DMS53 treated with DMSO at 0.1 percent for 48 hours (cell line): ENCODE results near the gene ARHGAP27.

Experiments
- DNase-seq: peaks from one replicate; lab custom pipeline; 2025; ENCODE audit not compliant: unreplicated experiment; lab: John Stamatoyannopoulos, UW

Gene ARHGAP27

DNA sequence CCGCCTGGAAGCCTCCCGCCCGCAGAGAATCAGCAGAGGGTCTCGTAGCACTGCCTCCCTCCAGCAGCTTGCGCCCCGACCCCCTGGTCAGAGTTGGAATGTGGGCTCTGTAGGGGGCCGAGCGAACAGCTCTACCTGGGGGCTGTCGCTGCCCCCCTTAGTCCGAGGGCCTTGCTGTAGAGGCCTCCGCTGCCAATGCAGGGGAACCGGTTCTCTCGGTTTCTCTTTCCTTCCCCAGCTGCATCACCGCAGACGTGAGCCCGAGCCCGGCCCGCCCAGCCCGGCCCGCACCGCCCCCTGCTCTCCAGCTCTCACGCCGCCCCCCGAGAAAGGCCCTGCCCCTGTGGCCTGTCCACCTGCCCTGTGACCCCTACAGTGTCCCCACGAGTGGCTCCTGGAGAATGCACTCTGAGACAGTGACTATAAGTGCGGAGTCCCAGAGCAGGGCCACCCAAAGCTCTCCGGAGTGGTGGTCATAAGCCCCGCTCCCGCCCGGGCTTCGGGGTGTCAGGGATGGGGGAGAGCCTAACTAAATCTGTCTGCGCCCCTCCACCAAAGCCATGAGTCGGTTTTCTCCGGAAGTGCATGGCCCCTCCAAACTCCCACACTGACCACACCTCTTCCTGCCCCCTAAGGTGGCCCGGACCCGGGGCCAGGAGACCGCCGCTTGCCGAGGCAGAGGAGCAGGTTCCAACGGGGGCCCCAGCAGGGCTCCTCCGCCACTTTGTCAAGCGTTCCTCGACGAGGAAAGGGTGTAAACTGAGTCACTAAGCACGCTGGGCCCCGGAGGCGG lies 1.7 kb downstream of the ARHGAP27 start:
- DNase-seq = peak; percentile 72

GRCh38 chr17:45430006-45430737 lies 2.5 kb downstream of the ARHGAP27 start:
- DNase-seq = no peak

DNA sequence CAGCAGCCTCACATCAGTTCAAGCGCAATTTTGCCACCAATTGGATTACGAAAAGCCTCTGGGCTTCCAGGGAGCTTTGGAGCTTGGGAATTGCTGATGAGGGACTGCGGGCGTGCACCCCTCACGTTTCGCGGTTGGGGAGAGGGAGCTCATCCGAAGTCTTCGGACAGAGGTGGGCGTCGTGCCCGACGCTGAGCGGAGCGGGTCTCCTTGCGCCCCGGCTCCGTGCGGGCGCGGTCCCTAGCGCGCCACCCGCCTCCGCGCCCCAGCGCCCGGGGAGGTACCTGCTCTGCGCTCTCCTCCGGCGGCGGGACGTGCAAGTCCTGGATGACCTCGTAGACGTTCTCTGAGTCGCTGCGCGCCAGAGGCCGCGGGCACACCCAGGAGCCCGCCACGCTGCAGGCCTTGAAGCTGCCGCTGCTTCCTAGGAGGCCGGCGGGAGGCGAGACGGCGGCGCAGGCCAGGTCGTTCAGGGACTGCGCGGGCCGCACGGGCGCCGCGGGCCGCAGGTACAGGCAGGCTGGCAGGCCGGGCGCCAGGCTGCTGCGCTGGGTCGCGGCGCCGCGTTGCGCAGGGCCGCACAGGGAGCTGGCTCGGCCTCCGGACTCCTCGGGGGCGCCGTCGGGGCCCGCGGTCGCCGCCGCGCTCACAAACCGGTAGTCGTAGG lies 3.2 kb downstream of the ARHGAP27 start:
- DNase-seq = peak; percentile 64

DNA sequence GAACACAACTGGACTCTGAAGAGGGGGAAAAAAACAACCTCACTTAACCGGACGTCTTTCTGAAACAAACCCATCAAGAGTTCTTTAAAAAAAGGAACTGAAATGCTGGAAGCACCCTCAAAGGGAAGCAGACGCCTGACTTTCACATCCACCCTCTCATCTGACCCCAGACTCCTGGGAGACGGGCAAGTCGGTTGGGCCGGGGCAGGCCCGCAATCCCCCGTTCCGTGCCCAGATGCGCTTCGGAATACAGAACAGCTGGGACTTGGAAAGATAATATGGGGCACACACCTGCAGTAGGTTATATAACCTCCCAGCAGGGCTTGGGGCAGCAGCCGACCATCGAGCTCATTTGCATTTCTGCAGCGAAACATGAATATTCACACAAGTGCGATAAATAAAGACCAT lies 3.7 kb downstream of the ARHGAP27 start:
- DNase-seq = peak; percentile 69

DNA sequence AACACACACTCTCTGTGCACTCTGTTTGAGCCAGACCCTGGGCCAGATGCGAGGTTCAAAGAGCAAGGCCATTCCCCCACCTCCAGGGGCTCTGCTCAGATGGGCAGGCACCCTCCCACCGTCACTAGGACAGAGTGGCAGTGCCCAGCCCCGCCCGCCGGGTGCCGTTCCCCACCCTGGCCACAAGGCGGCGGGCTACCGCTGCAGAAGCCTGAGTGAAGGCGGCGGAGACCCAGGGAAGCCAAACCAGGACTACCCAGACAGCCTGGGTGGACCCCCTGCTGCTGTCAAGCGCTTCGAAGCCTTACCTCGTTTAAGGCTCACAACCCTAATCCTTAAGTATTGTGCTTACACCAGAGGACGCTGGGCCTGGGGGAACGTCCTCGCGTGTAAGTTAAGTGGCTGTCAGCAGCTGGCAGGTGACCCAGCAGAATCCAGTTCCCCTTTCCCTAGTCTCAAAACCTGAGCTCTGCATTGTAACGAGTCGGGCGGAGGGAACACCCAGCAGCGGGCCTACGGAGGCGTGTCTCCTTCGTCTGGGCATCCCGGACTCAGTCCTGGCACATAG lies 4.5 kb downstream of the ARHGAP27 start:
- DNase-seq = peak; percentile 94

DNA sequence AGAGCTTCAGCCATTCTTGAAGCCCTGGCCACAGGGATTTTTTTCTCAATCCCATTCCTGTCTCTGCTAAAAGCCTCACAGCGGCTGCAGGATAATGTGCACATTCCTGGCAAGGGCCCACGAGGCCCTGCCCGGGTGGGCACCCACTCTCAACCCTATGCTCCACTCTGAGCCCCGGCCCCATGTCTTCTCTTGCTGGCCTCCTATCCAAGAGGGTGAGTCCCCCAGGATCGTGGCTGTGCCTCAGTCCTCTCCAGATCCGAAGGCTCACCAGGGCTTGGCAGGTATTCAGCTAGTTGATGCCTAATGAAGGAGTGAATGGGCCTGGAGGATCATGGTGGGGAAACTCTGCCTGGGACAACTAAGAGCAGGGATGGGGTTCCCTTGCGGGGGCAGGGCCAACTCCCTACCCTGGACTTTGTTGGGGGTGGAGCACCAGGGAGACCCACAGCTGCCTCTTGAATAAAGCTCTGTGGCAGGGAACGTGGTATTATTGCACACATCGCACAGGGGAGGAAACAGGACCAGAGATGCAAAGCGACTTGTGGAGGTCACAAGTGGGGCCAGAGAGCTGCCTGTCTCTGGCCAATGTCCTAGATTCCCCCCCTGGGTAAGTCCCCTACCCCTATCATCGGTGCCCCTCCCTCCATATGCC lies 5.4 kb downstream of the ARHGAP27 start:
- no peak for DNase-seq

- DNase-seq = no peak
Measured at GRCh38 chr17:45426561-45426960, 6.1 kb downstream of the ARHGAP27 start.

DNA sequence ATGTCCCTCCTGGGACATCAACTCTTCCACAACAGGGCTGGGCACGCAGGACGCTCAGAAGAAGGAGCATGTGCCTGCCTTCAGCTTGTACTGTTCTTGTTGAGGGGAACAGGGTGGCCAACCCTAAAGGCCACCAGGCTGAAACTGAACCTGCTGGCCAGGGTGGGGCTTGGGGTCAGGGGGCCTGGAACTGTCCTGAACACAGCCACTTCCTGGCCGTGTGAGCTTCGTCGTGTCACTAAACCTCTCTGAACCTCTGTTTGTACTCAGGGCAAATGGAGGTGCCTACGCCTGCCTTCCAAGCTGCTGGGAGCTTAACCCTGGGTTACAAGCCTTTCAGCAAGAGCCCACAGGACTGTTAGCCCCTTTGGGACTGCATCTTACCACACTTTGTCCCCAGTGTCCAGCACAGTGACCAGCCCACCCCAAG lies 6.7 kb downstream of the ARHGAP27 start:
- DNase-seq = no peak

DNA sequence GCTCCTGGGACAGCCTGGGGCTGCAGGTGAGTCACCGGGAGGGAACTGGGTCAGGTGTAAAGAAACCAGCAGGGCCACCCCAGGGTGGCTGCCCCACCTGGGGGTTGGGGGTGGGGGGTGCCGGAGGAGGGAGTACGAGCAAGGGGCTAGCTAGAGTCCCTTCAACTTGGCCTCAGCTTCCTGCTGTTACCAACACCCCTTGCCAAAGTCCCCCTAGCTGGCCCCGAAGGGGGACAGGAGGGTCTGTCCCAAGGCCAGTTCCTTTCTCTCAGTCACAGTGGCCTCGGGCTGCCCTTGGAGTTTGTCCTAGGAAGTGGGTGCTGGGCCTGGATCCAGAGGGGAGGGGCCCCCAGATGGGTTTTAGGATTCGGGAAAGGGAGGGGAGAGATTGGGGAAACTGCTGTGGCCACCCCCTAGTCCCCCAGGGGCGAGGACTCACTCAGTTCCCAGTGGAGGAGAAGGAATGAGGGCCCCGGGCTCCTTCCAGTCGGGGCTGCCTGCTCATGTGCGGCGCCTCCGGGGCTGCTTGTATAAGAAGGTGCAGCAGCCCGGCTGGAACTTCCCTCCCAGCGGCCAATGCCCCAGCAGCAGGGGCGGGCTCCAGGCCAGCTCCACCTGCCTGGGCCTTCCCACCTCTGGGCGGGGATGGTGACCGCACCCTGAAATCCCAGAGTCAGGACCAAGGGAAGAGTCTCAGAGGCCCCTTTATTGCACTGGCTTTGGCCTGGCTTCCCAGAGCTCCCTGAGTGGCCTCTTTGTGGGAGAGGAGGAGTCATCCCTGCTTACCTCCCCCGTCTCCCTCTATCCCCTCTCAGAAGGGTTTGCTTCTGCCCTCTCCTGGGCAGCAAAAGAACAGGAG lies 7.3 kb downstream of the ARHGAP27 start:
- DNase-seq = peak; percentile 96

DNA sequence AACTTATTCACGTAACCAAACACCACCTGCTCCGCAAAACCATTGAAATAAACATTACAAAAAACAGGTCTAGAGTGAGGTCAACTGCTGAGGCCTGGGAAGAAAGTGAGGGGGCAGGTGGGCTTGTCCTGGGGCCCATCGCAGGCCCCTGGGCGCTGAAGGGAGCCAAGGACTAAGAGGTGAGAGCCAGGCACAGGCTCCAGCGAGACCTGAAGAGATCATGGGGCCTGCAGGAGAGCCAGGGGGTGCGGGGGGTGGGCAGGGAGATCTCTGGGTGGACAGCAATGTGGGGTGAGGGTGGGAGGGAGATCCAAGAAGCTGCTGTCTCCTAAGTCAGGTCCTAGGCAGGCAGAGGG lies 7.9 kb downstream of the ARHGAP27 start:
- no peak for DNase-seq

GRCh38 chr17:45423975-45424335 lies 8.7 kb downstream of the ARHGAP27 start:
- DNase-seq = no peak

DNA sequence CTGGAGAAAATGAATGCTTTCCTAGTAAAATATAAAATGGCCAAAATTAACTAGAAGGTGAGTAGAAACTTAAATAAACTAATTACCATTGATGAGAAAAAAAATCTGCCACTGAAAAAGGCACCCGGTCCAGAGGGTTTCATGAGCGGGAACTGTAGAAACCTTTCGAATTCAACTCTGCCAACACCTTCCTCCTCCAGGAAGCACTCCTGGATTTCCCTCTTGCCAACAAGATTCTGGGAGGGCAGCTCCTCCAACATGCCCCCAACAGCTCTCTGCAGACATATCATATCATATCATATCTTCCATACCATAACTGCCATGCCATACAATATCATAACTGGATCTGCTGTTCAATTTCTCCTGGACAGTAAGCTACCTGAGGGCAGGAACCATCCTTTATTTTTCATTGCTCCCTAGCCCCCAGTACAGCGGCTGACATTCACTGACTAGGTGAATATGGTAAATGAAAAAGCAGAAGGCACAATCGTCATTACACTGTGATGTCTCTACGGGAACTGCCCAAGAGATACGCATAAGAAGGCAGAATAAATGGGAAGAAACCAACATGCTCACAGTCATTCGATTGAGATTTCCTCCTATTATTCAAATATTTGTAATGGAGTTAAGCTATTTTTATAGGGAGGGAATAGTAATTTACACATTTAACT lies 9.2 kb downstream of the ARHGAP27 start:
- no peak for DNase-seq

DNA sequence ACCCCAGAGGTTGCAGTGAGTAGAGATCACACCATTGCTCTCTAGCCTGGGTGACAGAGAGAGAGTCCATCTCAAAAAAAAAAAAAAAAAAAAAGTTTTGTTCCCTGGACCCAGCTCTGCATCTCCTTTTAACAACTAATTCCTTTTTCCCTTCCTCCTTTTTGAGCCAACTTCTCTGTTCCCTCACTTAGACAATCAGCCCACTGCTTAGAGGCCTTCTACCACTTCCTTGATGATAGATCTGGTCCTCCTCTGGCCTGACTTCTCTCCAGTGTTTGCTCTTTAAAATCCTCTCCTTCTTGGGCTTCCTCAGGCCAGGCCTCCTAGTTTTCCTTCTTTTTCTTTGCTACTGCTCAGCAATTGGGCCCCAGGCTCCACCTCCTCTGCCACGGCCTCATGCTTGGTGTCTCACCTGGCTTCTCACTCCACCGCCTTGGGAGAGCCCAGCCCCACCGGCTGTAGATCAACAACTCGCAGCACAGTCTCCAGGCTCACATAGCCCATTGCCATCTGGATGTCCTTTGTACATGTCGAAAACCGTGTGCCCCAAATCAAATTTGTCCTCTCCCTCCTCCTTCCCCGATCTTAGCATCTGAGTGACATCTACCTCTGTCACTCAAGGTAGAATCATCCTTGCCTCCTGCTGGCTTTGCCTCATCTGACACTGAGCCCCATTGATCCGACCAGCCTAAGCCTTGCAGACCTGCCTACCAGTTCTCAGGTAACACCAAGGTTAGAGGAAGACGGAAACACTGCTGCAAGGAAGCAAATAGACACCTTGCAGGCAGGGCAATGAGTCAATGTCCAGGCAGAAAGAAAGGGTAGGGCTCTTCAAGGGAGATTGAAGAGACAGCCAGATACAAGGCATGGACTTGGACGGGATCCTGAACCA lies 17.4 kb downstream of the ARHGAP27 start:
- DNase-seq = no peak

- DNase-seq = no peak
Measured at GRCh38 chr17:45413498-45413923, 19.2 kb downstream of the ARHGAP27 start.

- no peak for DNase-seq
Measured at GRCh38 chr17:45411348-45412105, 21.1 kb downstream of the ARHGAP27 start.

- no peak for DNase-seq
Measured at GRCh38 chr17:45410144-45411091, 22.3 kb downstream of the ARHGAP27 start.

DNA sequence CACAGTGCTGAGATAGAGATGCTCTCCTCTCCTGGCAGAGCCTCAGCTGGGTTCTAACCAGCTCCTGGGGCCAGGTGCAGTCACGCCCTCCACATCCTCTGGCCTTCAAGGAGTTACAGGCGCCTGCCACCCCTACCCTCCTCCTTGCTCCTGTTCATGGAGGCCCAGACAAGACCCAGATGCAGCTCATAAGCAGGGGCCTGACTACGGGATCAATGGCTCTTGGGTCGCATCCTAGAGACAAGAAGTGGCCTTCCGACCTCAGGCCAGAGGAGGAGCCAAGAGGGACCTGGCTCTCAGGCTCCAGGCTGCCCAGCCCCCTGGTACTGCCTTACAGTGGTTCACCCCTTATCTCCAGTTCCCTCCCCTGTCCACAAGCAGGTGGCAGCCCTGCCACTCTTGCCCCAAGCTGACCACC lies 23.0 kb downstream of the ARHGAP27 start:
- no peak for DNase-seq
